WTC11 (cell line): ENCODE data around the gene NT5C1A.

Experiments
- GRHL2 ChIP-seq: fragments of 250-450 bp; sonication (Bioruptor Pico); IDR thresholded peaks from 2 replicates; pipeline ENCODE4 v1.8.0; 2022; ENCODE audit warnings: mild to moderate bottlenecking, moderate library complexity; ENCODE audit not compliant: insufficient replicate concordance, severe bottlenecking
- HMGXB4 ChIP-seq: sonication (generic); formaldehyde crosslinking; IDR thresholded peaks from 2 replicates; pipeline ENCODE4 v1.8.1; 2023; ENCODE audit warnings: mild to moderate bottlenecking, moderate library complexity, missing genetic modification reagents
- IRF2 ChIP-seq: sonication (generic); formaldehyde crosslinking; IDR thresholded peaks from 2 replicates; pipeline ENCODE4 v1.8.0; 2022; ENCODE audit warnings: low read depth, missing genetic modification reagents, borderline replicate concordance
- SP1 ChIP-seq: sonication (generic); formaldehyde crosslinking; conservative IDR thresholded peaks from 2 replicates; pipeline ENCODE4 v1.8.1; 2022; ENCODE audit warnings: missing genetic modification reagents
- TP53 ChIP-seq: sonication (generic); formaldehyde crosslinking; IDR thresholded peaks from 2 replicates; pipeline ENCODE4 v1.8.1; 2023; ENCODE audit warnings: mild to moderate bottlenecking, missing genetic modification reagents

- no peak for TF ChIP-seq IRF2 (CRISPR knock-in tag)
- TF ChIP-seq HMGXB4 (CRISPR knock-in tag) = no peak
- no peak for TF ChIP-seq GRHL2 (CRISPR knock-in tag)
- TF ChIP-seq SP1 (CRISPR knock-in tag) = no peak
- no peak for TF ChIP-seq TP53 (CRISPR knock-in tag)
Observed at GRCh38 chr1:39694026-39694425, 22.1 kb upstream of the NT5C1A start.
